Osteoblast (primary cell): Measurements from ENCODE around the gene FAM72D. TPM values are rescaled to one million over a fixed set of nuclear protein-coding genes. Genes with fewer than 3 reads are reported as not detected.
"Not testable (repeated sequence)": the region's sequence is repeated elsewhere in the genome, so short reads cannot be mapped to it uniquely, and the experiment has no call there.

Experiments used
- DNase-seq: peaks from one replicate; pipeline ENCODE4 v3.0.0; 2011; ENCODE audit warnings: low spot score, mixed read lengths; ENCODE audit not compliant: insufficient read length; ENCODE audit errors: missing footprints
- H2AFZ ChIP-seq: 2 replicates; pipeline ENCODE4 v1.6.0; 2011; ENCODE audit warnings: mild to moderate bottlenecking, low read length
- H3K27ac ChIP-seq: 2 replicates; pipeline ENCODE4 v1.5.1; 2011; ENCODE audit warnings: mild to moderate bottlenecking, low read depth, low read length, moderate library complexity
- H3K27me3 ChIP-seq: 2 replicates; pipeline ENCODE4 v1.6.0; 2012; ENCODE audit warnings: mild to moderate bottlenecking, control low read depth, inconsistent platforms, low read length, moderate library complexity; ENCODE audit not compliant: insufficient read depth
- H3K36me3 ChIP-seq: 2 replicates; pipeline ENCODE4 v1.5.1; 2011; ENCODE audit warnings: mild to moderate bottlenecking, low read length, control low read depth, moderate library complexity; ENCODE audit not compliant: insufficient read depth
- H3K4me1 ChIP-seq: 2 replicates; pipeline ENCODE4 v1.5.1; 2011; ENCODE audit warnings: mild to moderate bottlenecking, low read length, control low read depth, moderate library complexity; ENCODE audit not compliant: insufficient read depth
- H3K4me2 ChIP-seq: 2 replicates; pipeline ENCODE4 v1.6.0; 2011; ENCODE audit warnings: mild to moderate bottlenecking, low read length; ENCODE audit not compliant: insufficient read depth
- H3K4me3 ChIP-seq: fragments of 200-600 bp; sonication (generic); 3 replicates; pipeline ENCODE4 v1.5.1; 2012; ENCODE audit warnings: mild to moderate bottlenecking, low read length, inconsistent platforms; ENCODE audit not compliant: insufficient read depth
- H3K79me2 ChIP-seq: 2 replicates; pipeline ENCODE4 v1.6.0; 2012; ENCODE audit warnings: mild to moderate bottlenecking, low read length, control low read depth, inconsistent platforms; ENCODE audit not compliant: insufficient read depth
- H3K9me3 ChIP-seq: 2 replicates; pipeline ENCODE4 v1.5.1; 2011; ENCODE audit warnings: low read depth, low read length, control low read depth
- H4K20me1 ChIP-seq: 2 replicates; pipeline ENCODE4 v1.6.0; 2012; ENCODE audit warnings: mild to moderate bottlenecking, low read length, control low read depth; ENCODE audit not compliant: insufficient read depth
- total RNA-seq: library from RNA; depleted of rRNA; stranded (reverse); fragments of >200 nt; gene quantifications from 2 replicates; pipeline ENCODE4 v1.2.3, GENCODE V29; 2012

The FAM72D gene
- total RNA-seq, 1 donor = under 0.01 TPM

GRCh38 chr1:145063941-145064648 lies 31.7 kb upstream of the FAM72D start:
- H3K4me1 ChIP-seq, H3K27ac ChIP-seq, H3K4me2 ChIP-seq, H3K4me3 ChIP-seq, H4K20me1 ChIP-seq, H3K79me2 ChIP-seq, DNase-seq, H3K27me3 ChIP-seq, H3K36me3 ChIP-seq, H3K9me3 ChIP-seq, H2AFZ ChIP-seq: not testable (repeated sequence)

- H4K20me1 ChIP-seq, H3K4me2 ChIP-seq, H3K9me3 ChIP-seq, DNase-seq, H3K4me3 ChIP-seq, H3K4me1 ChIP-seq, H3K27me3 ChIP-seq, H3K27ac ChIP-seq, H3K36me3 ChIP-seq, H3K79me2 ChIP-seq, H2AFZ ChIP-seq: not testable (repeated sequence)
These were observed 30.5 kb upstream of the FAM72D start for GRCh38 chr1:145065194-145065826.

- not testable (repeated sequence) for H3K9me3 ChIP-seq, H3K36me3 ChIP-seq, H4K20me1 ChIP-seq, H3K79me2 ChIP-seq, DNase-seq, H3K27ac ChIP-seq, H3K27me3 ChIP-seq, H3K4me1 ChIP-seq, H2AFZ ChIP-seq, H3K4me2 ChIP-seq, H3K4me3 ChIP-seq
These were observed 29.3 kb upstream of the FAM72D start for GRCh38 chr1:145066486-145066885.

GRCh38 chr1:145071569-145071968 lies 24.2 kb upstream of the FAM72D start:
- not testable (repeated sequence) for H3K79me2 ChIP-seq, DNase-seq, H3K4me1 ChIP-seq, H3K4me2 ChIP-seq, H3K4me3 ChIP-seq, H2AFZ ChIP-seq, H4K20me1 ChIP-seq, H3K9me3 ChIP-seq, H3K27ac ChIP-seq, H3K27me3 ChIP-seq, H3K36me3 ChIP-seq

- H3K27me3 ChIP-seq, H2AFZ ChIP-seq, H3K79me2 ChIP-seq, H3K4me2 ChIP-seq, H3K4me1 ChIP-seq, H3K4me3 ChIP-seq, H3K36me3 ChIP-seq, H3K27ac ChIP-seq, DNase-seq, H4K20me1 ChIP-seq, H3K9me3 ChIP-seq: not testable (repeated sequence)
These were observed 21.7 kb upstream of the FAM72D start for GRCh38 chr1:145074021-145074559.

- not testable (repeated sequence) for H3K27ac ChIP-seq, H3K9me3 ChIP-seq, H2AFZ ChIP-seq, H3K27me3 ChIP-seq, H3K4me2 ChIP-seq, H3K4me1 ChIP-seq, H3K79me2 ChIP-seq, H4K20me1 ChIP-seq, H3K4me3 ChIP-seq, H3K36me3 ChIP-seq, DNase-seq
These were observed 18.9 kb upstream of the FAM72D start for GRCh38 chr1:145076877-145077276.

- not testable (repeated sequence) for H2AFZ ChIP-seq, H3K4me3 ChIP-seq, H3K36me3 ChIP-seq, H3K4me1 ChIP-seq, H3K27me3 ChIP-seq, DNase-seq, H3K9me3 ChIP-seq, H3K27ac ChIP-seq, H4K20me1 ChIP-seq, H3K4me2 ChIP-seq, H3K79me2 ChIP-seq
These were observed 17.6 kb upstream of the FAM72D start for GRCh38 chr1:145077872-145078786.

- H3K36me3 ChIP-seq, H3K4me3 ChIP-seq, H3K27ac ChIP-seq, H3K9me3 ChIP-seq, DNase-seq, H3K4me1 ChIP-seq, H3K79me2 ChIP-seq, H3K27me3 ChIP-seq, H3K4me2 ChIP-seq, H4K20me1 ChIP-seq, H2AFZ ChIP-seq: not testable (repeated sequence)
These were observed 16.9 kb upstream of the FAM72D start for GRCh38 chr1:145078787-145079370.
